MV-4-11 (cell line): ENCODE data around the gene PTPRE.

Experiments
- DNase-seq: peaks from one replicate; lab custom pipeline; 2025; lab: John Stamatoyannopoulos, UW

PTPRE gene, protein sequence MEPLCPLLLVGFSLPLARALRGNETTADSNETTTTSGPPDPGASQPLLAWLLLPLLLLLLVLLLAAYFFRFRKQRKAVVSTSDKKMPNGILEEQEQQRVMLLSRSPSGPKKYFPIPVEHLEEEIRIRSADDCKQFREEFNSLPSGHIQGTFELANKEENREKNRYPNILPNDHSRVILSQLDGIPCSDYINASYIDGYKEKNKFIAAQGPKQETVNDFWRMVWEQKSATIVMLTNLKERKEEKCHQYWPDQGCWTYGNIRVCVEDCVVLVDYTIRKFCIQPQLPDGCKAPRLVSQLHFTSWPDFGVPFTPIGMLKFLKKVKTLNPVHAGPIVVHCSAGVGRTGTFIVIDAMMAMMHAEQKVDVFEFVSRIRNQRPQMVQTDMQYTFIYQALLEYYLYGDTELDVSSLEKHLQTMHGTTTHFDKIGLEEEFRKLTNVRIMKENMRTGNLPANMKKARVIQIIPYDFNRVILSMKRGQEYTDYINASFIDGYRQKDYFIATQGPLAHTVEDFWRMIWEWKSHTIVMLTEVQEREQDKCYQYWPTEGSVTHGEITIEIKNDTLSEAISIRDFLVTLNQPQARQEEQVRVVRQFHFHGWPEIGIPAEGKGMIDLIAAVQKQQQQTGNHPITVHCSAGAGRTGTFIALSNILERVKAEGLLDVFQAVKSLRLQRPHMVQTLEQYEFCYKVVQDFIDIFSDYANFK

DNA sequence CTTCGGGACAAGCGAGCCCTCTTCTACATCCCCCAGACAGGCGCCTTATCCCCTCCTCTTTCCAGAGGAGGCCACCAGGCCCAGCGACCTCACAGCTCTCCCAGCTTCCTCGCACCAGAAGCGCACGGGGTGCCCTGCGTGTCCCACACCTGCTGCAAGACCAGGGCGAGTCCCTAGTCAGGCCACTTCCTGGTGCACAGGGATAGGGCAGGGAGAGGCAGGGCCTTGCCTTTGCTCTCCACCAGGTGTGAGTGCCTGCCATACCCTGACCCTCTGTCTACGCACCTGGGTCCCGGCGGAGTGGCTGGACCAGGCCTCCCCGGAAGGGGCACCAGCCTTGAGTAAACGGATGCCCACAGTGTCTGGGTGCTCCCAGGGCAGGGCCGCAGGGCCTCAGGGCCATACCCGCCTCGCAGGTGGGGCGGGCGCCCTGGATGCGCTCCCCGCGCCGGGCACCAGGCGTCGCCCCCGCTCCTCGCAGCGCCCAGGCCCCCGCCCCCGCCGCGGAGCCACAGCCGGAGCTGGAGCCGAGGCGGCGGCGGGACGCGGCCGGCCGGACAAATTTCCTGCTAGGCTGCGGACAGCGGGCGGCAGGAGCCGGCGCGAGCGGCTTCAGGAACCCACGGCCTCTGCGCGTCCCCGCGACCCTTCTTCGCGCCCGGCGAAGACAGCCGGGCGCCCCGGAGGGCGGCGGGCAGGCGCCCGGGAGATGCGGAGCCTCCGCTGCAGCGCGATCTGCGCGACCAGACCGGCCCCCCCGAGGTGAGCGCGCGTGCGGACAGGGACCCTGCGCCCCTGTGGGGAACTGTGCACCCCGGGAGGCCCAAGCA, at the start of gene PTPRE:
Gene PTPRE (plus strand): TSS at position 556 of the 830 bp plus-strand sequence. CDS start 133,779 bp downstream, outside the sequence.
- peak; percentile 43 for DNase-seq

DNA sequence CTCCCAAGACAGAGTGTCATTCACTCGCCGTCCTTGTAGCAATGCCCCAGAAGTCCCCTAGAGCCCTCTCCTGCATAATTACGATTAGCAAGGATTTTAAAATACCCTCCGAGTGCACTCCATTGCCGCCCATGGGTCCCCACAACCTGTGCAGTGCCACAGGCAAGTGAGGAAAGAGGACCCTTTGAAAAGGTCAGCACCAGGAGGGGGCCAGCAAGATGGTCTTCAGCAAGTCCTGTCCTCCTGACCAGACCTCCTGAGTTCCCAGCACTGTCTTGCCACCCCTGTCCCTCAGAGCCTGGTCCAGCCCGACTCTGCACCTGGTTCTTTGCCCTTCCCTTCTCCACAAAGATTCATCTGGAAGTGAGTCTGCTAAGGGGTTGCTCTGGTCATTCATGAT, 46.3 kb upstream of the PTPRE start:
- DNase-seq: no peak

DNA sequence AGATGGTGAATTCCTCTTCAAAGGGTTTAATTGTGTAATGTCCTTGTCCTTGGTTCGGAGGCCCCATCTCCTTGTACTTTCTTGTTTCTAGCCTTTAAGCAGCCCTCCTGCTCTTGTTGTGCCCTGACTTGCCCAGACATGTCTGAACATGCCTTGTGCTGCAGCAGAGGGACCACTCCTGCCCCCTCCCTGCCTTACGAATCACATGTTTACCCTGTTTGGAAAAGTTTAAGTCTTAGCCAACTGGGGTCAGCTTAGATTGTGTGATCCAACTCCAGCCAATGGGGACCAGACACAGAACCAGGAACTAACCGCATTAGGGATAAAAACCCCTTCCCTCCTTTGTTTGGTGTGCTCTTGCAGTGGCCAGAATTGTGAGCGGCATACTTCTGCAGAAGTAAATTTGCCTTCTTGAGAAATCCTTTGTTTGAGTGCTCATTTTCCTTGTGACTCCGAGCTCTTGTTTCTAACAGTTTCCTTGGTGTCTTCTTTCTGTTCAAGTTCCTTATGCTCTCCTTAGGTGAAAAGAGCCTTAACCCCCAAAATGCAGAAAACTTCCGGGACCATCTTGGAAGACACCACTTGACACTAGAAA, 43.6 kb upstream of the PTPRE start:
- DNase-seq: no peak

DNA sequence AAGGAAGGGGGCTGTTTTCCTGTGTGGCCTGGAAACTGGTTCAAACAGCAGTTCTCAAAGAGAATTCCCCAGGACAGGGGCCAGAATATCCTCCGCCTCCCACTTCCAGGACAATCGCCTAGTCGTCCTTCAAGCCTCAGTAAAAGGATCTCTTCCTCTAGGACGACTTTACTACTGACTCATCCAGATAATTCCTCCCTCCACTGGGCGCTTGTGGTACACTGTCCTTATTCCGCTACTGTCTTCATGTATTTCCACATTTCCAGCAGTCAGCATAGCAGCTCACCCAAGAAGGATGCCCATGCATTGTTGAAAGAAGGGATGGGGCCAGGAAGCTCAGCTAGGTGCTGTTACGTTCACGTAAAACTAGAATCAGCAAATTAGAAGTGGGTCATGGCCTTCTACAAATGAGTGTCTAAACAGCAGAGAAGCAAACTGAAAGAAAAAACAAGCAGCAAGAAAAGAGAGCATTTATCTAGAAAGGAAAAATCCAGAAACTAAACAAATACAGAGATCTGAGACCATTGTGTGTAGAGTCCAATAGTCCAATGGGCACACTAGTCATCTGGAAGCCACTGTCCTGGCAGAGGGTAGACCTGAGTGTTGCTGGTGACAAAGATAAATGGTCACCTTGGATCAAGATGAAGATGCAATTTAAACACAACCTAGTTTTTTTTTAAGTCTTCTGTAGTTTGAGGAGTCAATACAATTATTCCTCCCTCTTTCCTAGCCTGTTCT, 40.5 kb upstream of the PTPRE start:
- no peak for DNase-seq

DNA sequence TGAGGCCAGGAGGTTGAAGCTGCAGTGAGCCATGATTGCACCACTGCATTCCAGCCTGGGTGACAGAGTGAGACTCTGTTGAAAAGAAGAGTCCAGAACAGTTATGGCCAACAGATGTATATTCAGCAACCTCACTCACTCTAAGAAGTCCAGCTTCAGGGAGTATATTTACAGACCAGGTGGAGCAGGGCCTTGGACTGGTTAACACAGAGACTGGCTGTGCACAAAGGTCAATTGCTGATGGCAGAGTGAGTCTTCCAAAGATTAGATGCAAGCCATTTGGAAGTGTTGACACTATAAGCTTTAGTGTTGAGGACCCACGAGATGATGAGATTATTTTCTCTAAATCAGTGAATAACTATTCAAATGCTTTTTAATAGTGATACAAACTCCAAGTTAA, 39.1 kb upstream of the PTPRE start:
- DNase-seq: no peak

DNA sequence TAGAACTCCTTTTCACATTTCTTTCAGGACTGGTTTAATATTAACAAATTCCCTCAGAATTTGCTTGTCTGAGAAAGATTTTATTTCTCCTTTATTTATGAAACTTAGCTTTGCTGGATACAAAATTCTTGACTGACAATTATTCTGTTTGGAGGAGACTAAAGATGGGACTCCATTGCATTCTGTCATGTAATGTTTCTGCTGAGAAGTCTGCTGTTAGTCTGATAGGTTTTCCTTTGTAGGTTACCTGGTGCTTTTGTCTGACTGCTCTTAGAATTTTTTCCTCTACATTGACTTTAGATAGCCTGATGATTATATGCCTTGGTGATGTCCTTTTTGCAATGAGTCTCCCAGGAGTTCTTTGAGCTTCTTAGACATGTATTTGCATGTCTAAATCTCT, 37.6 kb upstream of the PTPRE start:
- DNase-seq: no peak

DNA sequence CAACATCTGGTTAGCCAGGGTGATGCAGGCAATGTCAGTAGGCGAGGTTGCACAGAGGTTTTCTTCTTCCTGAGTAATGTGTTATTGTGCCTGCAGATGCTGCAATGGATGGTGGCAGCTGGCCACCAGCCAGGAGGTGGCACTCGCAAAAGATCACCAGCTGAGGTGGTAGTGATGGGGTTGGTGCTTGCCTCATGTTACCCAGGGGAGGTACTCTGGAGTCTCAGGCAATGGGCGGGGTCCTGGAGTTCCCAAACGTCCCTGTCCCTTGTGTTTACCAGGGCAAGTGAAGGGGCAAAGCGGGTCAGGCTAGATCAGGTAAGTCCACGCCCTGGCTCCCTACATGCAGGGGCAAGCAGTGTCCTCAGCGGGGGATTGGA, 35.3 kb upstream of the PTPRE start:
- DNase-seq: no peak

DNA sequence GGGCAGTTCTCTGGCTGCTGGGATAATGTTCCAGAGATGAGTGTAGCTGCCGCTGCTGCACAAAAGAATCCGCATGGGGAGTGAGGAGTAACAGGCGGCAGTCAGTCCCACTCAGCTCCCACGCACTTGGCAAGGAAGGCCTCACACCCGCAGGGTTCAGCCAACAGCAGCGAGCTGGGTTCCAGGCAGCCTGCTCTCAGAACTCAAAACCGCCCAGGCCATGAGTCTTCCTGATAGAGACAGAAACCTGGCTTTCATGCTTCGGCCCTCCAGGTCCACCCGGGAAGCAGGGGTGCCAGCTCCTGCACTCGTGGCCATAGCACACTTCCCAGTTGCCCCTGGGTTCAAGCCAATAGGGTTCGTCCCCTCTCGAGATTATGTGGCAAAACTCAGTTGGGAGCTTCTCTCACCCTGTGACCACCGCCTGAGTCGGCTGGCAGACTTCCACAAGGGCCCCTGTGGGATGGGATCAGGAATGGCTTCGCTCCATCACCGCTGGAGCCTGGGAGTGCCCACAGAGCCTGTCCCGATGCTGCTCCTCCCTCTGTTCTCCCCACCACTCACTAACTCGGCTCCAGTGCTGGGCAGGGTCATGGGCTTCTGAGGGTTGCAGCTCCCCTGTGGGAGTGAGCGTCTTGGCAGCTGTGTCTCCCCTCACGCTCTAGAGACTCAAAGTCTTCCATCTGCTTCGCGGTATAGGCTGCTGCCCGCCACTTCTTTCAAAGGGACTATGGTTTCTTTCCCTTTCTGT, 34.7 kb upstream of the PTPRE start:
- DNase-seq: peak; percentile 50

DNA sequence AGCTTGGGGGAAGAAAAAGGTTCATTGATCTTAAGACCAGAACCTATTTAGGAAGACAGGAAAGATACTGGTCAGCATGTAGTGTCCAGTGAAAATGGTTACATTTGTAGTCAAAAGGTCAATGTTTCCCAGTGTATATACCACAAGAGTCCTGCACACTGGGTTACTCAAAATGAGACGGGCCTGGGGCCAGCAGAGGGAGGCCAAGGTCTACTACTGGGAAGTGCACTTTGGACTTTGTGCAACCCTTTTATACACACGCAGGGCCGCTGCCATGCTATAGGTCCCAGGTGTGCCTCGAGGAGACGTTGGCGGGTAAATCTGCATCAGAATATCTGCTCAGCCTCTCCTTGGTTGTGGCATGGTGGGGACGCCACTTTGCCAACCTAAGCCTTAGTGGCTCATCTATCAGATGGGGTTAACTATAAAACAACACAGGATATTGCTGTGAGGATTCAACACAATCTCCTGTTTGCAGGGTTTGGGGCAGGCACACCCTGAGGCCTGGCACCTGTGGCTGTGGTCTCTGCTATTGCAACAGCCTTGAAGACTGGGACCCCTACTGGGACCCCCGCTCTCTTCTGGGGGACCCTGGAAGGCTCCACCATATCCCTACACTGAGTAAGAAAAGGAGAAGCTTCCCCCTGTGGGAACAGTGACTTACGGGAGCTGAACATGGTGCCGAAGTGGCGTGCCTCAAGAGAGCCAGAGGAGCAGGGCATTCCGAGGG, 33.9 kb upstream of the PTPRE start:
- peak; percentile 33 for DNase-seq

DNA sequence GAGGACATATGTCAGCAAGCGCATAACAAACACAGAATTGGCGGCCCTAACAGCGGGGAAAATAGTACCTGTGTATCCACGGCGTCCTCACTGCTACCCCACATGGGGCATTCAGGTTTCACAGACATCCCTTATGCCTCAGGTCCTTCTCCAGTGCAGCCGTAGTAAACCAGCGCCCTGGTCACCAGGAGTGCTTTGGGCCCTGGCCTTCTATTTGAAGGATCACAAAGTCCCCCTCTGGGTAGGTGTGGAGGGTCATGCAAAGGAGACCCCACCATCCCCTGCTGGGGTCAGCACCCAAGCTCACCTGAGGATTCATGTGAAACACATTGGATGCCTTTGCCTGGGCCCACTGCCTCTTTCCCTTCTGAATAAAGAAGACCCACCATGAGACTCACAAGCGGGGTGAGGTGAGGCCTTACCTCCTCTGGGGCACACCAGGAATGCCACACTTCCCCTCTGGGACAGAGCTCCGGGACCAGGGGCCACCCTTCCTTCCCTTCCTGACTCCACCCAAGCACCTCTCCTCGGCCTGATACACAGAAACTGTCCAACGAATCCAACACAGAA, 32.9 kb upstream of the PTPRE start:
- no peak for DNase-seq

DNA sequence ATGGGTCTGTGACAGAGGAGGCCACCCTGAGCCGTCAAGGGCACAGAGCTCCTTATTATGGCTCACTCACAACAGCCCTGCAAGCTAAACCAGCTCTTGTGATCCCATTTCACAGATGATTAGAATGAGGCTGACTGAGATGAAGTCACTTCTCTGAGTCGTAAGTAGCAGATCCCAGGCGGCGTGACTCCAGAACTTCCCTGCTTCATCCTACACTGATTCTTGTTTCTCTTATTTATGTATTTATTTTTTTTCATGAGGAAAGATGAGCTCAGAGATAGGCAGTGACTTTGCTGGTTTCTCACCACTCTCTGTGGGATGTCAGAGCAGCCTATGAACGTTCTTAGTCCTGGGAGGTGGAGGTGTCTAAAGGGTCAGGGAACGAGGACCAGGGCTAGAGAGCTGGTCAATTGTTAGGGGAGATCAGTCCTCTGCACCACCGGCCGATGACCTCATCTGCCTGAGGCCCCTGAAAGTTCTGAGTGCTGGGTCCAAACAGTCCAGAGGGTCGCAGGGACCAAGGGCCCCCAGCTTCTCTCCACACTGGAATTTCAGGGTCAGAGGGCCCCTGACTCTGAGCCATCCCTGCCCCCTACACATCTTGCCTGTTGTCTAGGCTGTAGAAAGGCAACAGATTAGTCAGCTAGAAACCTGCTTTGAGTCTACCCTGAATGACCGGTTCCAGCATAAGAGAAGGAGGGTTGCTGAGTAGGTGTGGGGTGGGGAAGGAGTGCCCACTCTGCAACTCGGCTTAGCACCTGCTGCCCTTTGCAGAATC, 32.0 kb upstream of the PTPRE start:
- DNase-seq: no peak

DNA sequence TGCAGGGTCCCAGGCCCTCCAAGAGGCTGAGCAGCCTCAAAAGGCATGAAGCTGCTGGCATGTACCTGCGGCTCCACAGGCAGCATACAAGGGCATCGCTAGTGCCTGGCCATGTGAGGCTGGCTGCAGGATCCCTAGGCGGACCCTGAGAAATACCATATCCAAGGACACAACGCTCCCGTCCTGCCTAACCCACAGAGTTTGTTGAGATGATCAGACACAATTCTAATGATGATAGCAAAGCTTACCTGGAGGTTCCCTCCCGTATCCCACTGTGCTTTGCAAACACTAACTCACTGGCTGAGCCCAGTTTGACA, 31.5 kb upstream of the PTPRE start:
- no peak for DNase-seq

DNA sequence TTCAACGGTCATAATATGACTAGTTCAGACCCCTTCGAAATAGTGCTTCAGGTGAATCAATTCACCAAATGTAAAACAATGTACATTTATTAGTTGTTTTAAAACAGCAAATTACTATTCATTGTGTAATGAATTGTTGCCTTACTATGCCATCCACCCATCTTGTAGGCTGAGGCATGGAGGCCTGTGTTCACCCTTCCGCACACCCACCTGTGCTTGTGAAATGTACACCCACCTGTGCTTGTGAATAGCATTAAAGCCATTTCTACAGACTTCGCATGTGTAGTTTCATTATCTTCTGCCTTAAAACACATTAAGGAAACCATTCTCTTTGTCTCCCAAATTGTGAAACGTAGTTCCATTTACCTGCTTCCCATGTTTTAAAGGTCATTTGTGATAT, 31.0 kb upstream of the PTPRE start:
- no peak for DNase-seq

DNA sequence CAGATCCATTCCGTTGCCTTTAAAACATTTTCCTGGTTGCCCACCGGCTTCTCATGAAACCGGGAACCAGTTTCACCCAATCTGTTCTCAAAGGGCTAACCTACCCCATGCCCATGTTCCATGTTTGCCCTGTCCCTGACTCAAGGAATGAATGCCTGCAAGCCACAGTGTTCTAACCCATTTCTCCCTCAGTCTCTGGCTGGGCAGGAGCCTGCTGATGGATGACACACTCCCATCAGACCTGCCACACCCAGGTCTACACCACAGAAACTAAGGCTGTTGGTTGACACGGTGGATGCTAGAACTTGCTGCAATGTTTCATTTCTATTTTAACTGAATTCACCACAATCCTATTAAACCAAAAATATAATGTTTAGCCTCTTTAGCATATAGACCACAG, 29.8 kb upstream of the PTPRE start:
- peak; percentile 48 for DNase-seq

DNA sequence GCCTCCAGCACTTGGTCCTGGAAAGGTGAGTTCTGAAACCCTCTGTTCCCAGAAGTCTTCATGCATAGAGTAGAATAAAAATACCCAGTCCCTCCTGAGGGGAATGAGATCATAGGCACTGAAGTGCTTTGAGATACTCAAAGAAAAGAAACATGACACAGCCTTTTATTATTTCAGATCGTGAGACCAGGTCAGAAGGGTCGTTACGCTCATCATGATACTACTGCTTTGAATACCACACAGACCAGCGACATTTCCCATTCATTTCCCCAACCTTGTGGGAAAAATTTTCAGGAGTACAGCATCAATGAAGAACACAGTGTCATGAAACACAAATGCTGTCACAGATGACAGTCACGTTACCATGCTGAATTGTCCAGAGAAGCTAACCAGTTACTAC, 29.2 kb upstream of the PTPRE start:
- no peak for DNase-seq

DNA sequence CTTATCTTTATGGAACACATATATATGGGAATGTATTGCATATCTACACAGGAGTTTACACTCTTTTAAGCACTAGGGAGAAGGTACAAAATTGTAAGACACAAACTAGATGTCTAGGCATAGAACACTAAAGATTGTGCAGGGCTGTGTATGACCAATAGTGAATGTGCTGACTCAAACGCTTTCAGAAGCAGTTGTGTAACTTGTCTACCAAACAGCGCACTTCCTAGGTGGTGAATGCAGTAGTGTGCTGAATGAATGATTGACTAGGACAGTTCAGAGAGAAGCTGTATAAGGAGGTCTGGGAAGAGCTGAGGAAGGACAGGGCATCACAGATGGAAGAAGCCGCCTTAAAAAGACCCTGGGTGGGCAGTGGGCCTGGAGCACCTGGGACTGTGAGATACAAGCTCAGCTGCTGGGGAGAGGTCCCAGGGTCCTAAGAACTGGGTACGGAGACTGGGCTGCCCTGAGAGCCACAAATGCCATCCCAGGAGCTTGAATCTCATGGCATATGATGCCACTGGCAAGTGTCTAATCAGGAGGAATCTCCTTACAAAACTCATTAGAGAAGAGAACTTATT, 28.3 kb upstream of the PTPRE start:
- peak; percentile 63 for DNase-seq

DNA sequence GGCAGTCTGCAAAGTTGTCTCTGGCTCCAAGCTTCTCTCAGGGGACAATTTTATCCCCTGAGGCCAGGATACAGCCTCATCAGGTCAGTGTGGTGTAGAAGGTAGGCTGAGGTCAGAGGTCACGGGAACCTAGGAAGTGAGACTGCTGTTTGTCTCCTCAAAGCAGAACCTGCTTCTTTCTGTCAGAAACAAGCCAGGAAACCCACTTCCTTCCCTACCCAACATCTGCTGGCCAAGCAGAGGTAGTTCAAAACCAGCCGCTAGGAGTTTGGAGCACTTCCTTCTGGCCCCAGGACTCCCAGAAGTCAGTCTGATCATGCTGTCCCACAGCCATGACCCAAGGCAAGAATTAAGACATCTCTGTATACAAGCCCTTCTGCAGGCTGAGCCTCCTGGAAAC, 26.3 kb upstream of the PTPRE start:
- peak; percentile 98 for DNase-seq

DNA sequence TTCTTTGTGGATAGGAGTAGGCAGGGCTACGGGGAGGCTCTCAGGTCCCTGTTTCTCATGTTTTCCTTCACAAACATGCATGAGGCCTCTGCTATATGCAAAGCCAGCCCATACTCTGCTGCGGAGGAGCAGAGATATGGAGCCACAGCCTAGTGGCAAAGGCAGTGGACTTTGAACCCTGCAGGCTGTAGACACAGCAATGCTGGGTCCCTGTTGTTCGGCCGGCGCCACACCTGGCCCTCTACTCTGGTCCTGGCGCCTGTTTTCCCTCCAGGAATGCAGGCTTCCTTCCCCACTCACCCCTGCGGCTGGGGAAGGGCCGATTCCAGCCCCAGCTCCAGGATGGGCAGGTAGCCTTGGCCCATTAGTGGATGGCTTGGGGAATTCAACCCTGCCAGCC, 25.6 kb upstream of the PTPRE start:
- DNase-seq: no peak

DNA sequence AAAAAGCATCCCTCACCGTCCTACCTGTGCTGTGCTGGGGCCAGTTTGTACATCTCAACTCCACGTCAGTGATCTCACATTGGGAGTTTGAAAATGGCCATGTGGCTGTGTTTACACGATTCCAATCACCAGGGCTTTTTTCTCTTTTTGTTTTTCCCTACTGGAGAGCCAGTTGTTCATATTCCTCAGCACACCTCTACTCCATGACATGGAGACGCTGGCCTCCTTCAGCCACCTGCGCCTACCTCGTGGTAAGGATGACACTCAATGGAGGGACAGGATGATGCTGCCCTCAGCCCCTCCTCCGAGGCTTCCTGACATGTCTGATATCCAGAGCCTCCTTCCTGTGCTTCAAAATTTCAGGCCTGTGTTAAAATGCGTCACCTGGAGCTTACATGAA, 24.5 kb upstream of the PTPRE start:
- no peak for DNase-seq
